ENCODE measurements around the gene EEF2. TPM values are rescaled to one million over a fixed set of nuclear protein-coding genes. Genes with fewer than 3 reads are reported as not detected.

Gene EEF2
- total RNA-seq, 1 experiment from 2014 or later = 3,615 TPM

GRCh38 chr19:4007836-4008539 is 22.7 kb upstream of the EEF2 start:
- no peak overlapping the region for H2BK20ac ChIP-seq (ENCODE audit: low read depth, low read length, poor library complexity, severe bottlenecking)
- TF ChIP-seq CTCF (conservative IDR thresholded peaks at IDR 0.05) = no peak
- H3K23me2 ChIP-seq (ENCODE audit: insufficient read length, low read depth, low read length, poor library complexity, severe bottlenecking) = peaks cover 10% of the 10 kb centered on the region
- no peak overlapping the region for H3K18ac ChIP-seq (ENCODE audit: insufficient read length, low read depth, low read length)
- H3K9ac ChIP-seq (ENCODE audit: extremely low read depth, insufficient read length, low read length) = peak overlapping the region; percentile 0
- DNase-seq = no peak
- peak overlapping the region in 2 of 3 experiments; percentile 25 to 27; a peak in 1 of 7 replicates for H3K27ac Mint-ChIP-seq
- H4K20me1 ChIP-seq (ENCODE audit: control insufficient read depth, insufficient read depth, insufficient read length) = no peaks in the 10 kb centered on the region
- H4K5ac ChIP-seq (ENCODE audit: insufficient read length, low read depth, low read length) = no peak overlapping the region
- peaks cover 13 to 14% of the 10 kb centered on the region in 2 experiments for H3K4me1 Mint-ChIP-seq
- H3K4ac ChIP-seq (ENCODE audit: low read depth, low read length) = no peak overlapping the region
- H3K56ac ChIP-seq (ENCODE audit: insufficient read length, low read depth, low read length) = no peak overlapping the region
- H3K79me1 ChIP-seq (ENCODE audit: insufficient read depth, low read depth, low read length, poor library complexity, severe bottlenecking) = peaks cover 8% of the 10 kb centered on the region
- H2AFZ ChIP-seq (ENCODE audit: low read length) = no peak overlapping the region
- H3K4me3 Mint-ChIP-seq = peak overlapping the region; percentile 82 to 85
- H3K27me3 ChIP-seq (ENCODE audit: insufficient read depth, low read length) = no peaks in the 10 kb centered on the region
- peak overlapping the region; percentile 59 for H3K4me2 ChIP-seq (ENCODE audit: insufficient read depth, insufficient read length, low read length)
- H3K9me3 Mint-ChIP-seq = no peaks in the 10 kb centered on the region
- no peak overlapping the region for H3K27ac ChIP-seq (ENCODE audit: insufficient read length, low read depth, low read length)
- H4K8ac ChIP-seq (replicated peaks; ENCODE audit: insufficient read length, low read depth, low read length) = no peak overlapping the region
- no peak overlapping the region for H2BK5ac ChIP-seq (ENCODE audit: insufficient read length, low read length)
- H2BK12ac ChIP-seq (ENCODE audit: insufficient read length, low read depth, low read length) = no peak overlapping the region
- no peak overlapping the region for H2BK15ac ChIP-seq (ENCODE audit: low read depth, low read length)
- H2AK5ac ChIP-seq (ENCODE audit: insufficient read length, low read length) = no peak overlapping the region
- WGBS (ENCODE audit: extremely low coverage, insufficient read length, low lambda C conversion rate) = no CpG with 5 or more reads among the region's 55 CpGs
- H3T11ph ChIP-seq (ENCODE audit: low read length) = no peak overlapping the region
- peaks cover 4 to 14% (median 12%) of the 10 kb centered on the region in 3 experiments; a peak in 6 of 7 replicates for H3K36me3 Mint-ChIP-seq (ENCODE audit: insufficient read depth in 1 of 3, low read depth in 3 of 3)
- no peaks in the 10 kb centered on the region for H3K9me3 ChIP-seq (ENCODE audit: control insufficient read depth, low read depth, low read length)
- H3K14ac ChIP-seq (ENCODE audit: insufficient read depth, low read length) = no peak overlapping the region; the same call in 1 of the 2 replicates
- no peak overlapping the region for H4K91ac ChIP-seq (ENCODE audit: insufficient read length, low read depth, low read length)
- no peak overlapping the region for H3K23ac ChIP-seq (ENCODE audit: insufficient read length, low read depth, low read length)
- H2BK120ac ChIP-seq (ENCODE audit: low read depth, low read length, poor library complexity, severe bottlenecking) = no peak overlapping the region
- peaks cover 15% of the 10 kb centered on the region; the same call in 1 of the 2 replicates for H3K79me2 ChIP-seq (ENCODE audit: insufficient read depth, low read length)
- H3K4me1 ChIP-seq (ENCODE audit: insufficient read depth, low read length) = no peaks in the 10 kb centered on the region
- no peaks in the 10 kb centered on the region for H3K27me3 Mint-ChIP-seq (ENCODE audit: low read depth)

All from H9 (cell line).